HG02763 (cell line): ENCODE data around the gene ARL17A.
"Not testable (repeated sequence)": the region's sequence is repeated elsewhere in the genome, so short reads cannot be mapped to it uniquely, and the experiment has no call there.

Experiments used
- ATAC-seq: cut with Tn5 transposase; IDR thresholded peaks from one replicate; pipeline ENCODE4 v1.9.1; 2021; ENCODE audit warnings: mild to moderate bottlenecking, moderate library complexity; ENCODE audit not compliant: unreplicated experiment

Gene ARL17A

DNA sequence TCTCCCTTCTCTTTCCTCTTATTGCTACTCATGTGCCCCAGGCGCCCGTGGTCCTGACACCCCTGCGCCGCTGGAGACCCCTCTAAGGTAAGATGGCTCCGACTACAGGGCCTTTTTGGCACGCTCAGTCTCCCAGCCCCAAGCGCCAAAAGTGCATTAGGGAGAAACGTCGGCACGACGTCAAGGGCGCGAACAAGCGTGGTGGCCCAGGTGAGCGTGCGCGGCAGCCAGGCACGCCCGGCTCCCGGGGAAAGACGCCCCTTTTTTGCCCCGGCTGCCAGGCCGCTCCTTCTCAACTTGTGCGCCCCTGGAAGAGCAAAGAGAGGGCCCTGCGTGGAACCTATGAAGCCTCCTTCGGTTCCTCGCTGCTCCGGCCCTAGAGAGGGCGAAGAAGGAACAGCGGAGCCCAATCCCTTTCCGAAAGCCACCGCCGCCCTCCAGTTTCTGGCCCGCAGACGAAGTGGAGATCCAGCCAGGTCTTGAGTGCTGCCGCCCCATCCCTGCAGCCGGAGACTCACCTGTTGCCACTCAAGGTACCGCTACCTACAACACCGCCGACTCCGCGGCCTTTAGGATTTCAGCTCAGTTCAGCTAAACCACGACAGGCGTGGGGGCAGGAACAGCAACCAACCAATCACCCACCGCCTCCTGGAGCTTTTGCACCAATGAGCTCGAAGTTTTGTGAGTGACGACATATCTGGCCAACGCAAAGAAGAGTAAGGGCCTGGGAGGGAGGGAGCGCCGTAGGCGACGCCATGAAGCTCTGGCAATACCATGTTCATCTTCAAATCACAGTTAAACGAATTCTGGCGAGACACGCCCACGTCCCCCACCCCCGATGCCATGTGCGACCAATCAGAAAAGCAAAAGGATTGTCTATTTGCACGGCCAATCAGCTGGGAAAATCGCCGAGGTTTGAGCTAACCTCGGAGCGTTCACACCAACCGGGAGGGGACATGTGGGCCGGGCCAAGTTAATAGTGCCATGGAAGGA lies at the start of gene ARL17A:
ARL17A (minus strand) TSS at position 609 of the 993 bp plus-strand sequence. CDS start 3,369 bp downstream, outside the sequence.
- ATAC-seq = peak; percentile 93

GRCh38 chr17:46628753-46629436 lies 49.4 kb upstream of the ARL17A start:
- ATAC-seq = not testable (repeated sequence)

DNA sequence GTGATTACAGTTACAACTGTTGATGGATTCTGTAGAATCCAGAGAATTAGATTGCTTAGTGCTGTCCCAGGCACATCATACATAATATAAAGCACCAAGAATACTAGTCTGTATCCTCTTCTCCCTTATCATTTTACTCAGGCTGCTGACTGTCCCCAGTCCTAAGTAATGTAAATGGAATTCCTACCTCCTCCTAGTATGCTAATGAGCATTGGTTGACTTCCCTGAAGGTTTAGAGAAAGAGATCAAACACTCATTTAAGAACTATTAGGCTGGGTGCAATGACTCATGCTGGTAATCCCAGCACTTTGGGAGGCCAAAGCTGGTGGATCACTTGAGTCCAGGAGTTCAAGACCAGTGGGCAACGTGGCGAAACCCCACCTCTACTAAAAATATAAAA lies 48.0 kb upstream of the ARL17A start:
- not testable (repeated sequence) for ATAC-seq

DNA sequence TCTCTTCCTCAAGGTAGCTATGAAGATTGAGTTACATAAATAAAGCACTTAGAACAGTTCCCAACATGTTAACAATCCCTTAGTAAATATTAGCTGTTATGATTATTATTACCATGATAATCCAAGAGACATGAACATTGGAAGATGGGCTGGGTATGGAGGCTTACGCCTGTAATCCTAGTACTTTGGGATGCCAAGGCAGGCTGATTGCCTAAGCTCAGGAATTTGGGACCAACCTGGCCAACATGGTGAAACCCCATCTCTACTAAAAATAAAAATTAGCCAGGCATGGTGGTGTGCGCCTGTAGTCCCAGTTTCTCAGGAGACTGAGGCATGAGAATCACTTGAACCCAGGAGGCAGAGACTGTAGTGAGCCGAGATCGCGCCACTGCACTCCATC lies 45.2 kb upstream of the ARL17A start:
- not testable (repeated sequence) for ATAC-seq

GRCh38 chr17:46623790-46624189 lies 44.3 kb upstream of the ARL17A start:
- not testable (repeated sequence) for ATAC-seq

DNA sequence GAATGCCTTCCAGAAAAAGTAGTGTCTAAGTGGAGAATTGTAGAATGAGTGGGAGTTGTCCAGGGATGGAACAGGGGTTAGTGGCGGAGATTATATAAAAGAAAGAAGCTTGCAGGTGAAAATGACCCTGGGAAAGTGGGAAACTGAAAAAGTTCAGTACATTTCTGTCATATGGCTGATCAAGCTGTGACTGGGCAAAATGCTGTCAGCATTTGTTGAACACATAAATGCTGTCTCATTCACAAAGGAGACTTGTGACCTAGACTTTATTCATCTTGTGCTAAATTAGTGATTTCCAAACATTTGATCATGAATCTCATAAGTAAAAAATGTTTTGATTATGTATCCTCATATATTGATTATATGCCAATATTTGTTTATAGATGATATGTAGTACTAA lies 39.5 kb upstream of the ARL17A start:
- not testable (repeated sequence) for ATAC-seq

DNA sequence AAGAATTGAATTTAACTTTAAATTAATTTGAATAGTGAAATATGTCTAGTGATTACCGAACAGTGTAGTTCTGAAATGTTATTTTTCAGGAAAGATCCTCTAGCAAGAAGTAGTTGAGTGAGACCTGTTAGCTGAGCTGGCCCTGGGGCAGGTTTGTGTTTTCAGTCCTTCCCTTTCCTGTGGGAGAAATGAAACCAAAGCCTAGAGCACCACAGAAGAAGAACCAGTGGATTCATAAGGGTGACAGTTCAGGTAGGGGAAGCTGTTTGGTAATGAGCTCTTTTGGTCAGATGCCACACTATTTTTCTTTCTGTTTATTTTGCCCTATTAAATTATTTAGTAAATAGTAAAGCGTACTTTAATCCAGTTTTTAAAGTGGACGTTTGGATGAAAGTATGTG lies 37.6 kb upstream of the ARL17A start:
- not testable (repeated sequence) for ATAC-seq

DNA sequence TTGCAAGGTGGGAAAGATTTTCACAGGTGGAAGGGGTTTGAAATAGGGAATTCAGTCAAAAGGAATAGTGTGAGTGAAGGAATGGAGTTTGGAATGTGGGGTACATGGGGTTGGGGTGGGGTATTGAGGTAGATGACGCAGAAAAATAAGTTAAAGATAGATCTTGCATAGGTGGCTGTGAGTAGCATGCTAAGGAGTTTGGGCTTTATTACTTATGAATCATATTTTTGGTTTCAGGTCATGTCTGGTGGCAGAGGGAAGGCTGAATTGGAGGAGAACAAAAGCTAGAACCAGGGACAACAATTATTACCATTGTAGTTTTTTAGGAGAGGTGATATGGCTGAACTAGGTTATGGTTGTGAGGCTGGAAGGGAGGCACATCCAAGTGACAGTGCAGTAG lies 34.4 kb upstream of the ARL17A start:
- not testable (repeated sequence) for ATAC-seq

DNA sequence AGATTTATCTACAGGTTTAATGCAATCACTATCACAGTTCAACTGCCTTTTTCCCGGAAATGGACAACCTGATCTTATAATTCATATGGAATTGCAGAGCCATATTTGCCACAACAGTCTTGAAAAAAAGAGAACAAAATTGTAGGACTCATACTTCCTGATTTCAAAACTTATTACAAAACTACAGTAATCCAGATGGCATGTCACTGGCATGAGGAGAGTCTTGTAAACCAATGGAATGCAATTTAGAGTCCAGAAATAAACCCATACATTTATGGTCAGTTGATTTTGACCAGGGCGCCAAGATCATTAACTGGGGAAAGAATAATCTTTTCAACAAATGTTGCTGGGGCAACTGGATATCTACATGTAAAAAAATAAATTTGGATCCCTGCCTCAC lies 31.8 kb upstream of the ARL17A start:
- ATAC-seq = not testable (repeated sequence)

- peak; percentile 76 for ATAC-seq
Measured at GRCh38 chr17:46603125-46603524, 23.6 kb upstream of the ARL17A start.

DNA sequence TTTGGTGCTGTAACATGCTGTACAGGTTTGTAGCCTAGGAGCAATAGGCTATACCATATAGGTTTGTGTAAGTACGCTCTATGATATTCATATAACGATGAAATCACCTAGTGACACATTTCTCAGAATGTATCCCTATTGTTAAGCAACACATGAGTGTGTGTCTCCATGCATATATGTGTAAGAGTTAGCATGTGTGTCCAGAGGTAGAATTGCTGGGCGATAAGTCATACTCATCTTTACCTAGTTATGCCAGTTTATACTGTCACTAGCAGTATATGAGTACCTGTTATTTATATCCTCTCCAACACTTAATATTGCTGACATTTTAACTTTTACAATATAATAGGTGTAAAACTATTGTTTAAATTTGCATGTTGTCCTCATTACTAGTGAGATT lies 21.3 kb upstream of the ARL17A start:
- ATAC-seq = not testable (repeated sequence)

GRCh38 chr17:46598344-46598931 lies 18.9 kb upstream of the ARL17A start:
- ATAC-seq = not testable (repeated sequence)

GRCh38 chr17:46591332-46591731 lies 11.8 kb upstream of the ARL17A start:
- not testable (repeated sequence) for ATAC-seq

DNA sequence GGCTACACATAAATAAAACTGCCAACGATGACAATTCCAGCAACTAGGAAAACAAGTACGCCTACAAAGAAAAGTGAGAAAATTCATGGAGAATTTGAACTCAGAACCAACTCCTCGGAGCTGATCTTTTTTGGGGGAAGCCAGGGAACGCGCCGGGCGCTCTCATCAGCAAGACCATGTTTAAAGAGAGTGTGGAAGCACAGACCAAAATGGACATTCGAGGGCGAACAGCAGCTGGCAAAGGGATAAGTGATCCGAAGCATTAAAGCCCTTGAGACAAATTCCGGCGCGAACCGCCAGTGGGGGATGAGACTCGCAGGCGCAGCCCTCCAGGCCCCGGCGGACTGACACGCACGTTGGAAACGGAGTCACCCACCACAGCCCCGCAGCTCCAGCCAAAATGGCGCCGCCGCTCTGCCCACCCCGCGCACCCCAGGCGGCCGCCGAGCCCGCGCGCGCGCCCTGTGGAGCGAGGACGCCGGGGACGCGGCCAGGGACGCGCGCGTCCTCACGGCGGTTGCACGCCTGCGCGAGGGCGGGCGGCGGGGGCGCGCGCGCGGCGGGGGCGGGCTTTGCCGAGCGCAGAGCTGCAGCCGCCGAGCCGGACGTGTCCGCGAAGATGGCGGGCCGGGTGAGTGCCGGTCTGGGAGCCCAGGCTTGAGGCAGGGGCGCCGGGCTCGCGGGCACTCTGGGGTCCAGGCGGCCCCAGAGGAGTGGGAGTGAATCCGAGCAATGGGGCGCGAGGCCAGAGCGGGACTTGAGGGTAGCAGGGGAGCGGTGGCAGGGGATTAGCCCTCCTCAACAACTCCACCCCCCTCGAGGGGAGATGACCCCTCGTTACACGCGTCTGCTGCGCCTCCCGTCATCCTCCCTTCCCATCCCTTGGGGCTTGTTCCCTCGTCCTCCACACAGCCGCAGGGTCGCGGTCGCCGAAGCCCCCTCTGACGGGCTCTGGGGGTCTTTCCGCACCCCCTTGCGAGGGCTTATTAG lies 11.0 kb upstream of the ARL17A start, which contains the start of gene NSF:
NSF (plus strand) TSS at position 513 of the 990 bp plus-strand sequence; CDS start at position 620, 107 bp downstream.
- peak; percentile 86 for ATAC-seq

- not testable (repeated sequence) for ATAC-seq
Measured at GRCh38 chr17:46585444-46585843, 6.0 kb upstream of the ARL17A start.

DNA sequence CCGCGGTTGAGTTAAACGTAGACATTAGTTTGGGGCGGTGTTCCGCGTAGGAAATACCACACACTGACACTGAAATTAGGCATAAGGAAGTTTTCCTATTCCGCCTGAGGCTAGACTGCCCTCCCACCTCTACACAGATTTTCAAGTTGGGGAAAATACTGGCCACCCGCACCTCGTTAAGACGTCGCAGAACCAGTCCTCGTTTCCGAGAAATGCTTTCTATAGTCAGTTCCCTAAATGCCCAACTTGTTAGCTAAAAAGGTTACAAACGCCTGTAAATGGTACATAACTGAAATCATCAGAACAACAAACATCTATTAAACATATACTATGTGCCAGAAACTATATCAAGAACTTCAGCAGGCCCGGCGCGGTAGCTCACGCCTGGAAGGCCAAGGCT lies 591 bp upstream of the ARL17A start:
- ATAC-seq = not testable (repeated sequence)

DNA sequence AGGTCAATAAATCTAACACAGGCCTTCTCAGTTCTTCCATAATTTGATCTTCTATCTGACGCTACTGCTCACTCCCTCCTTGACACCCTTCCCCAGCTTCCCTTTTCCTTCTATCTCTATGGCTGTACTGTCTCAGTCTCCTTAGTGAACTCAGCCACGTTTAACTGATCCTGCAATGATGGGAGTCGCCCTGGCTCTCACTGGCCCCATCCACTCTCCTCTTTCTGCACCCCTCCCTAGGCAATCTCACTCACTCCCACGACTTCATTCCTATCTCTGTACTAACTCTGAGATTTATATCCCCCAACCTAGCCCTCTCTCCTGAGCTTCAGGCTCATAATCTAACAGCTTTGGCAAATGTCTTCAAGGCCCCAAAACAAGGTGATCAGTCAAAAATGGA lies 7.7 kb downstream of the ARL17A start:
- ATAC-seq = not testable (repeated sequence)

DNA sequence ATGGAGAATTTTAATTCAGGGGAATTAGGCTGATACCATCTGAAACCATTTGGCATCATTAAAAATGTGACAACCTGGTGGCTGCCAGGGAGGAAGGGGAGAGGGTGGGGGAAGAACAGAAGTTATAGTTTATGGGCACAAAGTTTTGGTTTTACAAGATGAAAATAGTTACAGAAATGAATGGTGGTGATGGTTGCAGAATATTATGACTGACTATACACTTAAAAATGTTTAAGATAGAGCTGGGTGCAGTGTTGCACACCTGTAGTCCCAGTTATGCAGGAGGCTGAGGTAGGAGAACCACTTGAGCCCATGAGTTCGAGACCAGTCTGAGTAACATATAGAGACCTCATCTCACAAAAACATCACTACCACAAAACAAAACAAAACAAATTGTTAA lies 12.5 kb downstream of the ARL17A start:
- not testable (repeated sequence) for ATAC-seq

DNA sequence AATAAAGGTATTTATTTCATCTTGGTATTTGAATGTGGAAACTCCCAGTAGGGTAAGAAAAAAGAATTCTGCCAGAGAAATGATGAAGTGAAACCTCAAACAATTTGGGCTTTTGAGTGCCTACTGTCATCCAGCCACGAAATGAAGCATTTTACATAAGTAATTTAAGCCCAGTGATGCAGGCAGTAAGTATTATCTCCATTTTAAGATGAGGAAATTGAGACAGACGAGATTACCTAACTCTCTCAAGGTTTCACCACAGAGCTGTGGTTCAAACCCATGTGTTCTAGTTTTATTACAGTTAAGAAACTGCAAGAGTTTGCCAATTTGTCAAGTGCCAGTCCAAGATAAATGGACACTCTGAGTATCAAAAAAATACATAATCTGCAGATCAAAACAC lies 13.2 kb downstream of the ARL17A start:
- not testable (repeated sequence) for ATAC-seq

DNA sequence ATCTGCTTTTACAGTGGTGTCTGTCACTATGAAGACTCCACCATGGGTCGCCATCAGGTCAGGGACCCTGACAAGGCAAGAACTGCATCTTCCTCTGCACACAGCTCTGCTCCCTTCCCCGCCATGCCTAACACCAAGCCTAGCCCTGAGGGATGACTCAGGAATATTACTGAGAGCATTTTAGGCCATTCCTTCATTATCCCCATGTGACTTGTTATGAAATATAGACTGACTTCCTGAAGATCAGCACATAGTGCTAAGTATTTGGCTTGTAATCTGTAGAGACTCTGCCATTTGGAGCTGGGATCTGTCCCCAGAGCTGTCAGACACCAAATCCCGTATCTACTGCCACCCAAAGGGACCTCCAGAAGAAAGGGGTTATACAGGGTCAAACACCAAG lies 19.4 kb downstream of the ARL17A start:
- ATAC-seq = not testable (repeated sequence)
